Naive thymus-derived CD4-positive, alpha-beta T cell (primary cell): ENCODE results near the gene ZNF571. TPM values are rescaled to one million over a fixed set of nuclear protein-coding genes. Genes with fewer than 3 reads are reported as not detected.
A peak's percentile ranks its signal among the peaks of the same experiment; 100 is the strongest.

Source experiments
- ATAC-seq: fragments of 150-1000 bp; cut with Tn5 transposase; 2 replicates; pipeline ENCODE4 v1.10.0; 2021; ENCODE audit warnings: mild to moderate bottlenecking, moderate library complexity
- CTCF ChIA-PET: fragments of 350-600 bp; sonication (Branson Sonifier 250); formaldehyde crosslinking; loops from one replicate; lab custom pipeline; 2021; ENCODE audit warnings: antibody characterized with exemption; lab: Charles Lee
- POLR2A ChIA-PET: fragments of 350-600 bp; sonication (Branson Sonifier 250); formaldehyde crosslinking; loops from one replicate; lab custom pipeline; 2021; ENCODE audit warnings: antibody characterized with exemption, inconsistent platforms; lab: Charles Lee
- DNase-seq, 9 donors: peaks; one replicate each; pipeline versions ENCODE4 v3.0.0 to v3.0.0-alpha.2; 2020 to 2022; ENCODE audit warnings: mixed read lengths in 1 of 9
- H3K27ac ChIP-seq: one replicate; pipeline ENCODE4 v1.7.0; 2013; ENCODE audit warnings: mild to moderate bottlenecking, low read depth, low read length, moderate library complexity
- H3K27me3 ChIP-seq, 2 donors: one replicate each; pipeline ENCODE4 v1.7.0; 2013; ENCODE audit warnings: low read length in 2 of 2, mild to moderate bottlenecking in 2 of 2, moderate library complexity in 2 of 2; ENCODE audit not compliant: control insufficient read depth in 2 of 2, insufficient read depth in 2 of 2
- H3K36me3 ChIP-seq, 3 experiments: 1 replicate in 2 of 3; 2 replicates in 1 of 3; pipeline ENCODE4 v1.7.0; 2013; ENCODE audit warnings: low read length in 3 of 3, mild to moderate bottlenecking in 3 of 3, moderate library complexity in 1 of 3; ENCODE audit not compliant: insufficient read depth in 3 of 3, control insufficient read depth in 2 of 3
- H3K4me1 ChIP-seq, 2 donors: one replicate each; pipeline ENCODE4 v1.7.0; 2013; ENCODE audit warnings: low read length in 2 of 2, mild to moderate bottlenecking in 2 of 2, moderate library complexity in 1 of 2; ENCODE audit not compliant: control insufficient read depth in 2 of 2, insufficient read depth in 2 of 2
- H3K4me3 ChIP-seq: 2 replicates; pipeline ENCODE4 v1.7.0; 2013; ENCODE audit warnings: mild to moderate bottlenecking, low read length
- H3K9me3 ChIP-seq, 3 experiments: 1 replicate in 2 of 3; 2 replicates in 1 of 3; pipeline ENCODE4 v1.7.0; 2013; ENCODE audit warnings: low read length in 3 of 3; ENCODE audit not compliant: control insufficient read depth in 2 of 3
- H3K27ac Mint-ChIP-seq, 9 donors: one replicate each; pipeline ENCODE4 v1.8.0; 2020 to 2022; ENCODE audit warnings: mixed read lengths in 9 of 9, mild to moderate bottlenecking in 8 of 9, moderate library complexity in 5 of 9, inconsistent platforms in 2 of 9
- H3K27me3 Mint-ChIP-seq, 5 donors: one replicate each; pipeline ENCODE4 v1.8.0; 2021 to 2022; ENCODE audit warnings: mixed read lengths in 5 of 5, mild to moderate bottlenecking in 1 of 5
- H3K36me3 Mint-ChIP-seq, 5 donors: one replicate each; pipeline ENCODE4 v1.8.0; 2020 to 2022; ENCODE audit warnings: mixed read lengths in 5 of 5, mild to moderate bottlenecking in 3 of 5, inconsistent platforms in 1 of 5
- H3K4me1 Mint-ChIP-seq, 7 donors: one replicate each; pipeline ENCODE4 v1.8.0; 2020 to 2022; ENCODE audit warnings: mixed read lengths in 7 of 7, mild to moderate bottlenecking in 3 of 7, inconsistent platforms in 1 of 7
- H3K4me3 Mint-ChIP-seq, 10 donors: one replicate each; pipeline ENCODE4 v1.8.0; 2020 to 2022; ENCODE audit warnings: mild to moderate bottlenecking in 10 of 10, mixed read lengths in 10 of 10, moderate library complexity in 6 of 10, inconsistent platforms in 2 of 10
- H3K9me3 Mint-ChIP-seq, 11 donors: one replicate each; pipeline ENCODE4 v1.8.0; 2020 to 2022; ENCODE audit warnings: mixed read lengths in 11 of 11, mild to moderate bottlenecking in 4 of 11, inconsistent platforms in 1 of 11, moderate library complexity in 1 of 11
- intact Hi-C, 2 donors: fragments of 100-400 bp; cut with micrococcal nuclease; formaldehyde crosslinking; loops; one replicate each; pipeline ENCODE4 v1.15.1; 2023
- polyA plus RNA-seq, 2 donors: library from polyadenylated mRNA; unstranded; fragments of 300-500 nt; fragmentation: Illumina TruSeq; gene quantifications; one replicate each; pipeline ENCODE4 v1.2.3, GENCODE V29; 2021
- total RNA-seq, 6 experiments: library from RNA in 5 of 6; stranded (reverse) in 5 of 6; gene quantifications; 1 replicate in 5 of 6; 2 replicates in 1 of 6; pipeline ENCODE4 v1.2.3 and lab custom pipeline; 2021 to 2026

The ZNF571 gene
- total and polyA plus RNA-seq, 7 experiments from 2014 or later, result 1.5 to 12.4 (median 7.0) TPM

- Mint-ChIP-seq H3K36me3 (peaks cover 9 to 60% (median 41%) of the 10 kb centered on the region in 5 donors), H3K9me3 (peaks cover 0 to 69% (median 45%) of the 10 kb centered on the region in 11 donors), H3K4me1 (no peaks in the 10 kb centered on the region), H3K27ac (no peak overlapping the region), H3K27me3 (no peaks in the 10 kb centered on the region), H3K4me3 (no peak overlapping the region)
- H3K4me1 ChIP-seq, result no peaks in the 10 kb centered on the region
- ATAC-seq (no peak), DNase-seq (no peak)
- intact Hi-C loops, result no loop called here
- peaks cover 15 to 70% (median 30%) of the 10 kb centered on the region in 3 experiments for H3K9me3 ChIP-seq
- H3K4me3 ChIP-seq, result no peak overlapping the region
- no peaks in the 10 kb centered on the region for H3K27me3 ChIP-seq
- no peak overlapping the region for H3K27ac ChIP-seq
- peaks cover 0 to 50% (median 0%) of the 10 kb centered on the region in 3 experiments for H3K36me3 ChIP-seq
- ChIA-PET POLR2A (no interaction called here), CTCF (interaction anchor here (0.6 kb wide), 1 partner anchor 447 kb away, joined by 3 read pairs; no protein-coding TSS in a partner anchor)
Measured at GRCh38 chr19:37572203-37572602, 22.4 kb downstream of the ZNF571 start.

DNA sequence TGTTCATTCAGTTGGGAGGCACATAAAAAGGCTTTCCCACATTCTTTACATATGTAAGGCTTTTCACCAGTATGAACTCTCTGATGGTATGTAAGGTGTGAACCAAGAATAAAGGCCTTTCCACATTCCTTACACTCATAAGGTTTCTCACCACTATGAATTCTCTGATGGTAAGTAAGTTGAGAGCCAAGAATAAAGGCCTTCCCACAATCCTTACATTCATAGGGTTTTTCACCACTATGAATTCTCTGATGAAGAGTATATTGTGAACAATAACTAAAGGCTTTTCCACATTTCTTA, 29.3 kb downstream of the ZNF571 start:
- intact Hi-C loops, result no loop called here
- Mint-ChIP-seq H3K4me3 (no peak overlapping the region), H3K27me3 (no peaks in the 10 kb centered on the region), H3K27ac (no peak overlapping the region), H3K36me3 (peaks cover 25 to 75% (median 71%) of the 10 kb centered on the region in 5 donors), H3K4me1 (no peaks in the 10 kb centered on the region), H3K9me3 (peaks cover 15 to 92% (median 57%) of the 10 kb centered on the region in 11 donors)
- Histone ChIP-seq H3K4me3 (no peak overlapping the region), H3K27ac (no peak overlapping the region), H3K36me3 (peaks cover 0 to 59% (median 3%) of the 10 kb centered on the region in 3 experiments), H3K27me3 (no peaks in the 10 kb centered on the region), H3K4me1 (no peaks in the 10 kb centered on the region), H3K9me3 (peaks cover 33 to 96% (median 51%) of the 10 kb centered on the region in 3 experiments)
- no peak for DNase-seq
- ChIA-PET POLR2A (no interaction called here), CTCF (no interaction called here)
- ATAC-seq, result no peak

DNA sequence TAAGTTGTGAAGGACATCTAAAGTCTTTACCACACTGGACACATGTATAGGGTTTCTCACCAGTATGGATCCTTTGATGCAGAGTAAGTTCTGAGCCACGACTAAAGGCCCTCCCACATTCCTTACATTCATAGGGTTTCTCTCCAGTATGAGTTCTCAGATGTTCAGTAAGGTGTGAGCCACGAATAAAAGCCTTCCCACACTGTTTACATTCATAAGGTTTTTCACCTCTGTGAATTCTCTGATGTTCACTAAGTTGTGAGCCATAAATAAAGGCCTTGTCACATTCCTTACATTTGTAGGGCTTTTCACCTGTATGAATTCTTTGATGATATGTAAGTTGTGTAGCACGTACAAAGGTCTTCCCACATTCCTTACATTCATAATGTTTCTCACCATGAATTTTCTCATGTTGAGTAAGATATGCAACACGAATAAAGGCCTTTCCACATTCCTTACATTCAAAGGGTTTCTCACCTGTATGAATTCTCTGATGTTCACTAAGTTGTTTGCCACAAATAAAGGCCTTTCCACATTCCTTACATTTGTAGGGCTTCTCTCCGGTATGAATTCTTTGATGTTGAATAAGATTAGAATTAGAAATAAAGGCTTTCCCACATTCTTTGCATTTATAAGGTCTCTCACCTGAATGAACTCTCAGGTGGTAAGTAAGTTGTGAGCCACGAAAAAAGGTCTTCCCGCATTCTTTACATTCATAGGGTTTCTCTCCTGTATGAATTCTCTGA, 29.8 kb downstream of the ZNF571 start:
- ATAC-seq (no peak), DNase-seq (no peak)
- Mint-ChIP-seq H3K4me1 (no peaks in the 10 kb centered on the region), H3K9me3 (peaks cover 11 to 89% (median 54%) of the 10 kb centered on the region in 11 donors), H3K27ac (no peak overlapping the region), H3K27me3 (no peaks in the 10 kb centered on the region), H3K4me3 (no peak overlapping the region), H3K36me3 (peaks cover 23 to 70% (median 66%) of the 10 kb centered on the region in 5 donors)
- CTCF ChIA-PET, result no interaction called here
- POLR2A ChIA-PET, result no interaction called here
- Histone ChIP-seq H3K27me3 (no peaks in the 10 kb centered on the region), H3K36me3 (peaks cover 0 to 55% (median 3%) of the 10 kb centered on the region in 3 experiments), H3K27ac (no peak overlapping the region), H3K4me1 (no peaks in the 10 kb centered on the region), H3K4me3 (peak overlapping the region; percentile 20), H3K9me3 (peaks cover 33 to 93% (median 47%) of the 10 kb centered on the region in 3 experiments)
- intact Hi-C loops, result no loop called here

- H3K4me1 Mint-ChIP-seq, result no peaks in the 10 kb centered on the region
- H3K27me3 Mint-ChIP-seq, result no peaks in the 10 kb centered on the region
- peaks cover 33 to 96% (median 46%) of the 10 kb centered on the region in 3 experiments for H3K9me3 ChIP-seq
- no peak overlapping the region for H3K27ac Mint-ChIP-seq
- H3K4me3 ChIP-seq, result no peak overlapping the region
- H3K36me3 Mint-ChIP-seq, result peaks cover 22 to 68% (median 58%) of the 10 kb centered on the region in 5 donors
- intact Hi-C loops, result no loop called here
- H3K4me1 ChIP-seq, result no peaks in the 10 kb centered on the region
- peaks cover 0 to 45% (median 7%) of the 10 kb centered on the region in 3 experiments for H3K36me3 ChIP-seq
- H3K9me3 Mint-ChIP-seq, result peaks cover 7 to 89% (median 53%) of the 10 kb centered on the region in 11 donors
- no peak overlapping the region for H3K27ac ChIP-seq
- DNase-seq, result no peak
- ATAC-seq, result no peak
- POLR2A ChIA-PET, result no interaction called here
- CTCF ChIA-PET, result no interaction called here
- H3K27me3 ChIP-seq, result no peaks in the 10 kb centered on the region
- H3K4me3 Mint-ChIP-seq, result no peak overlapping the region
Measured at GRCh38 chr19:37563518-37563917, 31.1 kb downstream of the ZNF571 start.

DNA sequence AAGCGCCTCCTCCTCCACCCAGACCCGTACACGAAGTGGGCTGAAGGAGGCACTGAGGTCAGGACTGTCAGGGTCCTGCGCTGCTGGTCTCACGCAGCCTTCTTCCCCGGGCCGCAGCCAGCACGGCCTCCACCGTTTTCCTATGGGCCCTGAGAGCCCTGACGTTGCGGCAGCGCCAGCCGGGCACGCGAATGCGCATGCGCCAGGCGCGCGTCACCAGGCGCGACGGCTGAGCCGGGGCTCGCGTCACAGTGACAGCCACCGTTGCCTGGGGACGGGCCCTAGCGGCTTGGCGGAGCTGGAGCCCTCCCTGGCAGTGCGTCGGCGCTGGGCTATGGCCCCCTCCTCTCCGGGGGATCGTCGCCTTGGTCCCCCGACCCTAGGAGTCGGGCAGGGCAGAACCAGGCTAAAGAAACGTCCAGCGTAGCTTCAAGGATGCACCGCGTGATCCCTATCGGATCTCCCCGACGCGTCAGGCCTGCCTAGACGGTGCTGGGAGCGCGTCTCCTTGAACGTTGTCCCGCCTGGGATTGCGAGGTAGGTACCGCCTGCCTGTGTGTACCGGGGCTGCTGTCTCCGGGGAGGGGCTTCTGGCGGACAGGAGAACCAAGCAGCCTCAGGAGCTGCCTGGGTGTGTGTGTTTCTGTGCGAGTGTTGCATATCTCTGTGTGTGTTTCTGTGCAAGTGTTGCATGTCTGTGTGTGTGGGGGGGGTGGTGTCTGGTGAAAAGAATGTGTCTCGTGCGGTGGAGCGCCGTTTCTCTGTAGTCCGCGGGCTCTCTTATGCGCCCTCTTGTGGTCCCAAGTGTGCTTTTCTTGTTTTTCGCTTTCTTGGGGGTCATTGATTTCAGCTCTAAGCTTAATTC, 43.2 kb downstream of the ZNF571 start:
- peak in 6 of 9 donors; percentile 13 to 59 (median 38) for DNase-seq
- Histone ChIP-seq H3K4me3 (peak overlapping the region; percentile 39), H3K4me1 (no peaks in the 10 kb centered on the region), H3K36me3 (no peaks in the 10 kb centered on the region), H3K9me3 (peaks cover 5 to 86% (median 23%) of the 10 kb centered on the region in 3 experiments), H3K27ac (peak overlapping the region; percentile 49), H3K27me3 (no peaks in the 10 kb centered on the region)
- H3K9me3 Mint-ChIP-seq, result peaks cover 0 to 91% (median 72%) of the 10 kb centered on the region in 11 donors
- H3K36me3 Mint-ChIP-seq, result peaks cover 5 to 34% (median 18%) of the 10 kb centered on the region in 5 donors
- H3K4me1 Mint-ChIP-seq, result peaks cover 0 to 4% (median 2%) of the 10 kb centered on the region in 7 donors
- CTCF ChIA-PET, result interaction anchor here (0.7 kb wide), 1 partner anchor 233 kb away, joined by 4 read pairs; no protein-coding TSS in a partner anchor
- peak overlapping the region; percentile 36 to 90 (median 82) for H3K4me3 Mint-ChIP-seq
- no peaks in the 10 kb centered on the region for H3K27me3 Mint-ChIP-seq
- POLR2A ChIA-PET, result interaction anchor here (0.7 kb wide), 1 partner anchor 46 kb away, joined by 3 read pairs; no protein-coding TSS in a partner anchor
- peak overlapping the region in 6 of 9 donors; percentile 58 to 93 (median 80) for H3K27ac Mint-ChIP-seq
- intact Hi-C loops, result no loop called here
- peak; percentile 70 for ATAC-seq

- H3K27ac ChIP-seq, result no peak overlapping the region
- ChIA-PET CTCF (no interaction called here), POLR2A (no interaction called here)
- H3K4me3 ChIP-seq, result no peak overlapping the region
- no peaks in the 10 kb centered on the region for H3K27me3 ChIP-seq
- H3K4me1 Mint-ChIP-seq, result no peaks in the 10 kb centered on the region
- intact Hi-C loops, result no loop called here
- no peak overlapping the region for H3K27ac Mint-ChIP-seq
- no peaks in the 10 kb centered on the region for H3K27me3 Mint-ChIP-seq
- H3K36me3 ChIP-seq, result peaks cover 0 to 50% (median 19%) of the 10 kb centered on the region in 3 experiments
- DNase-seq (no peak), ATAC-seq (no peak)
- no peaks in the 10 kb centered on the region for H3K4me1 ChIP-seq
- H3K9me3 ChIP-seq, result peaks cover 17 to 84% (median 30%) of the 10 kb centered on the region in 3 experiments
- peaks cover 12 to 89% (median 63%) of the 10 kb centered on the region in 11 donors for H3K9me3 Mint-ChIP-seq
- H3K36me3 Mint-ChIP-seq, result peaks cover 19 to 56% (median 47%) of the 10 kb centered on the region in 5 donors
- H3K4me3 Mint-ChIP-seq, result peak overlapping the region in 1 of 10 donors; percentile 36
Measured at GRCh38 chr19:37537391-37537947, 57.1 kb downstream of the ZNF571 start.
